Measurements from ENCODE around the gene CCDC198.

GRCh38 chr14:57420986-57421385, 72.7 kb downstream of the CCDC198 start:
- TF ChIP-seq CTCF (IDR thresholded peaks at IDR 0.05) (no peak), POLR2A (IDR thresholded peaks at IDR 0.05) (no peak)
